Measurements from ENCODE around the gene DOLPP1. TPM values are rescaled to one million over a fixed set of nuclear protein-coding genes. Genes with fewer than 3 reads are reported as not detected.

The DOLPP1 gene
- total RNA-seq, 1 experiment from 2014 or later = 18.5 TPM

DNA sequence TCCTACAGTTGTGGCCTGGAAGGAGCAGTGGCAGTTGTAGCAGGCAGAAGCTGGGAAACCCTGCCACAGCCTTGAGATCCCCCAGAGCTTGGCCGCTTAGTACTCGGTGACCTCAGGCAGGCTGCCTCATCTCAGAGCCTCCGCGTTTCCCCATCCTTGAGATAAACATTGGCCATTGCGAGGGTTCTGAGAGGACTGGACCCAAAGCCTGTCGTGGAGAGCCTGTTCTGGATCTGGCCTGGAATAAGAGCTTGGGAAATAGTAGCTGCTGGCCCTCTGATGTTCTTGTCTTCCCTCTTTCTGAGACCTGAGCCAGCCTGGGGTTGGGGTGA lies 43.2 kb upstream of the DOLPP1 start:
- Mint-ChIP-seq H3K4me1 (ENCODE audit: insufficient read depth, unreplicated experiment) (peaks cover 17% of the 10 kb centered on the region), H3K27me3 (ENCODE audit: insufficient read depth, unreplicated experiment) (no peaks in the 10 kb centered on the region), H3K4me3 (ENCODE audit: unreplicated experiment) (peak overlapping the region; percentile 97), H3K36me3 (ENCODE audit: insufficient read depth, unreplicated experiment) (peaks cover 33% of the 10 kb centered on the region), H3K27ac (ENCODE audit: low read depth, unreplicated experiment) (no peak overlapping the region), H3K9me3 (ENCODE audit: unreplicated experiment) (no peaks in the 10 kb centered on the region)
- TF ChIP-seq, protein P1, sequence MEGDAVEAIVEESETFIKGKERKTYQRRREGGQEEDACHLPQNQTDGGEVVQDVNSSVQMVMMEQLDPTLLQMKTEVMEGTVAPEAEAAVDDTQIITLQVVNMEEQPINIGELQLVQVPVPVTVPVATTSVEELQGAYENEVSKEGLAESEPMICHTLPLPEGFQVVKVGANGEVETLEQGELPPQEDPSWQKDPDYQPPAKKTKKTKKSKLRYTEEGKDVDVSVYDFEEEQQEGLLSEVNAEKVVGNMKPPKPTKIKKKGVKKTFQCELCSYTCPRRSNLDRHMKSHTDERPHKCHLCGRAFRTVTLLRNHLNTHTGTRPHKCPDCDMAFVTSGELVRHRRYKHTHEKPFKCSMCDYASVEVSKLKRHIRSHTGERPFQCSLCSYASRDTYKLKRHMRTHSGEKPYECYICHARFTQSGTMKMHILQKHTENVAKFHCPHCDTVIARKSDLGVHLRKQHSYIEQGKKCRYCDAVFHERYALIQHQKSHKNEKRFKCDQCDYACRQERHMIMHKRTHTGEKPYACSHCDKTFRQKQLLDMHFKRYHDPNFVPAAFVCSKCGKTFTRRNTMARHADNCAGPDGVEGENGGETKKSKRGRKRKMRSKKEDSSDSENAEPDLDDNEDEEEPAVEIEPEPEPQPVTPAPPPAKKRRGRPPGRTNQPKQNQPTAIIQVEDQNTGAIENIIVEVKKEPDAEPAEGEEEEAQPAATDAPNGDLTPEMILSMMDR (IDR thresholded peaks at IDR 0.05; ENCODE audit: unreplicated experiment) = no peak
- intact Hi-C loops (cut with micrococcal nuclease) = no loop called here
- no TSS peak for BruUV-seq (replicated peaks)
- ChIA-PET POLR2A (interaction anchor here (0.6 to 1.0 kb wide), 3 partner anchors 9 to 1668 kb away, joined by 3 to 4 read pairs (median 3); partner anchors contain the start of genes DOLPP1 and SH3GLB2), CTCF (interaction anchor here (0.5 to 1.2 kb wide), 2 partner anchors 10 to 43 kb away, joined by 3 read pairs; partner anchors contain the start of genes DOLPP1 and SH3GLB2)
- DNase-seq (ENCODE audit: unreplicated experiment) = no peak

DNA sequence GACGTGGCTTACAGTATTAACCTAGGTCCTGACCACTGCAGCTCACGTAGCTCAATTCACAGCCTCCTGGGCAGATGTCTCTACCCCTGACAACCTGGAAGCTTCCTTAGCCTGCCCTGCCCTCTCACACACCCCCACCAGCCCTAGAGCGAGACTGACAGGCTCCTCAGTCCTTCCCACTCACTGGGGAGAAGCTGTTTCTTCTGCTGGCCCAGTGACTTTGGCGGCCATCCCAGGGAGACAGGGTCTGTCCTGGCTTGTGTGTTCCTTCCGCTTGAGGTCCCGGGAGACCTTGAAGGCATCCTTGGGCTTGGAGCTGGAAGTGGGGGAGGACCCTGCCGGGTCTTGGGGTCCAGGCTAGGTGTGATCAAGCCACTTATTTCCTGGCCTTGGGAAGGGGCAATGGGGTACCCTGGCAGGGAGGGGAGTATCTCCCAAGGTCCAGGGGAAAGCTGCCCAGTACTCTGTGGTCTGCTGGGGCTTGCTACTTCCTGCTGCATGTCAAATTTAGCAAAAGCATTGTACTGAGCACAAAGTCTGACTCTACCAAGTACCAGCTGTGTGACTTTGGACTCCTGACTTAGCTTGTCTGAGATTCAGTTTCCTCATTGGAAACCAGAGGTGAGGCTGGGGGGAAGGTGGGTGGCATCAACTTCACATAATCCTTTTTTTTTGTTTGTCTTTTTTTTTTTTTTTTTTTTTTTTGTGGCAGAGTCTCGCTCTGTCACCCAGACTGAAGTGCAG lies 42.6 kb upstream of the DOLPP1 start:
- peak overlapping the region; percentile 97 for H3K4me3 Mint-ChIP-seq (ENCODE audit: unreplicated experiment)
- POLR2A ChIA-PET = interaction anchor here (0.6 to 1.0 kb wide), 3 partner anchors 10 to 451 kb away, joined by 3 to 4 read pairs (median 3); partner anchors contain the start of genes DOLPP1 and SH3GLB2

DNA sequence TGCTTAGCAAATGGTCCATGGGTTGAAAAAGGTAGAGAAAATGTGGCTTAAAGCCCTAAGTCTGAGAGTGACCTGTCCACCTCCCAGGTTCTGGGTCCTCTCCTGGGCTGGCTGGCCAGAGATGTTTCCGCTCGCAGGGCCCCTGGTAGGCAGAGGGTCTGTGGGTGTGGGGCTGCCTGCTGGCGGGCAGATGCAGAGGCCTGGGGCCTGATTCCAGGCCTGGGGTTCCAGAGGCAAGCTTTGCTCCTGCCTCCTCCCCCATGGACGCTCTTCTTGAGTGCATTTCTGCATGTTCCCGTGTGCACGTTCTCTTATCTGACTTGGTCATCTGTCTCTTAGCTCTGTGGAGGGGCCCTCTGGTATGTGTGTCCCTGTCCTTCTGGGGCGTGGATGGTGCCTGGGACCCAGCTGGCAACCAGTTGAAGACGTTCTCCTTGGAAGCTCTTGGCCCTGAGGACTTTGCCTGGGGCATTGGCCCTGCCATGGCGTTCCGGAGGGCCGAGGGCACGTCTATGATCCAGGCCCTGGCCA lies 40.7 kb upstream of the DOLPP1 start:
- no peaks in the 10 kb centered on the region for H3K27me3 Mint-ChIP-seq (ENCODE audit: insufficient read depth, unreplicated experiment)
- no TSS peak for BruUV-seq (replicated peaks)
- peaks cover 17% of the 10 kb centered on the region for H3K4me1 Mint-ChIP-seq (ENCODE audit: insufficient read depth, unreplicated experiment)
- TF ChIP-seq, protein P1 (IDR thresholded peaks at IDR 0.05; ENCODE audit: unreplicated experiment) = no peak
- no peak overlapping the region for H3K4me3 Mint-ChIP-seq (ENCODE audit: unreplicated experiment)
- no peak for DNase-seq (ENCODE audit: unreplicated experiment)
- CTCF ChIA-PET = no interaction called here
- no peaks in the 10 kb centered on the region for H3K9me3 Mint-ChIP-seq (ENCODE audit: unreplicated experiment)
- intact Hi-C loops (cut with micrococcal nuclease) = no loop called here
- no peak overlapping the region for H3K27ac Mint-ChIP-seq (ENCODE audit: low read depth, unreplicated experiment)
- POLR2A ChIA-PET = interaction anchor here (0.5 kb wide), 1 partner anchor 12 kb away, joined by 3 read pairs; the partner anchor contains the start of gene SH3GLB2
- H3K36me3 Mint-ChIP-seq (ENCODE audit: insufficient read depth, unreplicated experiment) = peaks cover 53% of the 10 kb centered on the region

More for the DNA sequence above, 42.6 kb upstream of the DOLPP1 start:
- H3K4me1 Mint-ChIP-seq (ENCODE audit: insufficient read depth, unreplicated experiment) = peaks cover 17% of the 10 kb centered on the region
- no peak overlapping the region for H3K27ac Mint-ChIP-seq (ENCODE audit: low read depth, unreplicated experiment)
- no TSS peak for BruUV-seq (replicated peaks)
- TF ChIP-seq, protein P1 (IDR thresholded peaks at IDR 0.05; ENCODE audit: unreplicated experiment) = no peak
- CTCF ChIA-PET = interaction anchor here (0.5 to 1.2 kb wide), 3 partner anchors 10 to 43 kb away, joined by 3 read pairs; partner anchors contain the start of genes DOLPP1 and SH3GLB2
- intact Hi-C loops (cut with micrococcal nuclease) = no loop called here
- no peaks in the 10 kb centered on the region for H3K27me3 Mint-ChIP-seq (ENCODE audit: insufficient read depth, unreplicated experiment)
- no peak for DNase-seq (ENCODE audit: unreplicated experiment)
- H3K36me3 Mint-ChIP-seq (ENCODE audit: insufficient read depth, unreplicated experiment) = peaks cover 38% of the 10 kb centered on the region
- H3K9me3 Mint-ChIP-seq (ENCODE audit: unreplicated experiment) = no peaks in the 10 kb centered on the region

DNA sequence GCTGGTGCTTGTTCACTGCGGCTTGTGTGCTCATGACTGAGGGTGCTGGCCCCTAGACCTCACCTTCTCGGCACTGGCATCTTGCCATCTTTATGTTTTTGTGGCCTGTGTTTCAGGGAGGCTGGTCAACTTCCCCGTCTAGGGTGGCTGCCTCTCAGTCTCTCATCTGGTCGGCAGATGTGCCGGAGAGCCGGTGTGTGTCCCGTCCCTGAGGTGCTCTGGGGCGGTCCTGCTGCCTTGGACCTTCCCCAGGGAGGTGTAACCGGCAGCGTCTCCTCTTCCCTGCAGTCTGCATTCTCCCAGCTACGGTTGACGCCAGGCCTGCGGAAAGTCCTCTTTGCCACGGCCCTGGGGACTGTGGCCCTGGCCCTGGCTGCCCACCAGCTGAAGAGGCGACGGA lies 38.9 kb upstream of the DOLPP1 start:
- H3K27me3 Mint-ChIP-seq (ENCODE audit: insufficient read depth, unreplicated experiment) = no peaks in the 10 kb centered on the region
- peaks cover 67% of the 10 kb centered on the region for H3K36me3 Mint-ChIP-seq (ENCODE audit: insufficient read depth, unreplicated experiment)
- no peak for DNase-seq (ENCODE audit: unreplicated experiment)
- no peak overlapping the region for H3K27ac Mint-ChIP-seq (ENCODE audit: low read depth, unreplicated experiment)
- H3K9me3 Mint-ChIP-seq (ENCODE audit: unreplicated experiment) = no peaks in the 10 kb centered on the region
- ChIA-PET POLR2A (no interaction called here), CTCF (no interaction called here)
- intact Hi-C loops (cut with micrococcal nuclease) = no loop called here
- no peak overlapping the region for H3K4me3 Mint-ChIP-seq (ENCODE audit: unreplicated experiment)
- TF ChIP-seq, protein P1 (IDR thresholded peaks at IDR 0.05; ENCODE audit: unreplicated experiment) = no peak
- no TSS peak for BruUV-seq (replicated peaks)
- H3K4me1 Mint-ChIP-seq (ENCODE audit: insufficient read depth, unreplicated experiment) = peaks cover 10% of the 10 kb centered on the region
